Endothelial cell of umbilical vein (primary cell): ENCODE results near the gene TMEM59L. TPM values are rescaled to one million over a fixed set of nuclear protein-coding genes. Genes with fewer than 3 reads are reported as not detected.

Experiments used
- BruUV-seq: library from RNA; stranded (reverse); fragments of 400-500 nt; replicated peaks from 2 replicates; lab custom pipeline; 2021; lab: Mats Ljungman, UMichigan
- CTCF ChIA-PET: fragments of 300-600, 350-600 bp; sonication (Branson Sonifier 250); formaldehyde crosslinking; loops from one replicate; lab custom pipeline; 2021; ENCODE audit warnings: antibody characterized with exemption, inconsistent platforms; lab: Charles Lee
- POLR2A ChIA-PET: fragments of 300-600, 350-600 bp; sonication (Branson Sonifier 250); formaldehyde crosslinking; loops from one replicate; lab custom pipeline; 2021; ENCODE audit warnings: antibody characterized with exemption, inconsistent platforms; lab: Charles Lee
- DNase-seq: peaks from one replicate; pipeline ENCODE4 v3.0.0-alpha.2; 2011; ENCODE audit warnings: low read depth, low spot score
- FAIRE-seq: peaks from 2 replicates; lab custom pipeline; 2011; peaks lifted over from hg19 to GRCh38; lab: Jason Lieb, UNC
- H2AFZ ChIP-seq: 2 replicates; pipeline ENCODE4 v1.6.0; 2012; ENCODE audit warnings: low read depth, low read length, control low read depth, inconsistent platforms
- H3K27ac ChIP-seq: 2 replicates; pipeline ENCODE4 v1.5.1; 2011; ENCODE audit warnings: low read depth, mild to moderate bottlenecking, control low read depth, low read length, moderate library complexity; ENCODE audit not compliant: insufficient read depth
- H3K27me3 ChIP-seq, 2 experiments: 2 replicates each; pipeline versions ENCODE4 v1.6.0 to v1.6.1; 2011; ENCODE audit warnings: low read length in 2 of 2, mixed read lengths in 1 of 2; ENCODE audit not compliant: control insufficient read depth in 2 of 2, insufficient read depth in 2 of 2
- H3K36me3 ChIP-seq, 2 experiments: 2 replicates in 1 of 2; 3 replicates in 1 of 2; pipeline ENCODE4 v1.5.1; 2011; ENCODE audit warnings: low read length in 2 of 2, mild to moderate bottlenecking in 1 of 2, moderate library complexity in 1 of 2; ENCODE audit not compliant: control insufficient read depth in 2 of 2, insufficient read depth in 2 of 2; ENCODE audit errors: extremely low read depth in 1 of 2
- H3K4me1 ChIP-seq: 3 replicates; pipeline ENCODE4 v1.5.1; 2011; ENCODE audit warnings: mild to moderate bottlenecking, low read length; ENCODE audit not compliant: control insufficient read depth, insufficient read depth; ENCODE audit errors: extremely low read depth
- H3K4me2 ChIP-seq: 2 replicates; pipeline ENCODE4 v1.6.1; 2011; ENCODE audit warnings: low read length, control low read depth, mixed read lengths; ENCODE audit not compliant: insufficient read depth
- H3K4me3 ChIP-seq, 3 experiments: fragments of 200-600 bp in 1 of 3; sonication (generic), shearing (Covaris generic) in 1 of 3; replicated peaks in 1 of 3; 2 replicates each; pipeline ENCODE4 v1.5.1; 2011 to 2016; ENCODE audit warnings: control low read depth in 3 of 3, low read length in 3 of 3, mild to moderate bottlenecking in 2 of 3, inconsistent platforms in 1 of 3, low read depth in 1 of 3, moderate library complexity in 1 of 3; ENCODE audit not compliant: insufficient read depth in 1 of 3
- H3K79me2 ChIP-seq: 2 replicates; pipeline ENCODE4 v1.6.0; 2012; ENCODE audit warnings: low read length, inconsistent platforms; ENCODE audit not compliant: control insufficient read depth, insufficient read depth
- H3K9ac ChIP-seq: replicated peaks from 2 replicates; pipeline ENCODE3; 2011; ENCODE audit warnings: low read length, control low read depth; ENCODE audit not compliant: insufficient read depth; ENCODE audit errors: extremely low read depth
- H3K9me1 ChIP-seq: replicated peaks from 3 replicates; pipeline ENCODE4 v1.6.0; 2011; ENCODE audit warnings: mild to moderate bottlenecking, low read length; ENCODE audit not compliant: control insufficient read depth, insufficient read depth; ENCODE audit errors: extremely low read depth
- H3K9me3 ChIP-seq: replicated peaks from 2 replicates; pipeline ENCODE4 v1.5.1; 2012; ENCODE audit warnings: low read length, inconsistent platforms; ENCODE audit not compliant: control insufficient read depth, insufficient read depth
- H4K20me1 ChIP-seq: replicated peaks from 2 replicates; pipeline ENCODE3; 2011; ENCODE audit warnings: mild to moderate bottlenecking, low read length; ENCODE audit not compliant: control insufficient read depth, insufficient read depth; ENCODE audit errors: extremely low read depth
- EZH2 ChIP-seq: IDR thresholded peaks from 2 replicates; pipeline ENCODE4 v1.6.1; 2012; ENCODE audit warnings: borderline replicate concordance, low read depth, mild to moderate bottlenecking, moderate library complexity, low read length, inconsistent platforms; ENCODE audit not compliant: severe bottlenecking
- FOS ChIP-seq: IDR thresholded peaks from 2 replicates; pipeline ENCODE4 v1.6.1; 2011; ENCODE audit warnings: mild to moderate bottlenecking, low read length, moderate library complexity, borderline replicate concordance; ENCODE audit not compliant: insufficient read depth
- GATA2 ChIP-seq: IDR thresholded peaks from 2 replicates; pipeline ENCODE4 v1.7.0; 2011; ENCODE audit warnings: low read depth, mild to moderate bottlenecking, moderate library complexity, mixed read lengths, low read length; ENCODE audit not compliant: insufficient read length, insufficient read depth
- JUN ChIP-seq: IDR thresholded peaks from 2 replicates; pipeline ENCODE4 v1.6.1; 2011; ENCODE audit warnings: borderline replicate concordance, low read depth; ENCODE audit not compliant: insufficient read length, insufficient read depth
- MYC ChIP-seq: IDR thresholded peaks from one replicate; pipeline ENCODE4 v1.6.1; 2011; ENCODE audit warnings: mild to moderate bottlenecking, low read depth, low read length
- POLR2A ChIP-seq: IDR thresholded peaks from 2 replicates; pipeline ENCODE4 v1.6.1; 2012; ENCODE audit warnings: low read depth, mild to moderate bottlenecking, control low read depth, low read length
- POLR2AphosphoS5 ChIP-seq: IDR thresholded peaks from 2 replicates; pipeline ENCODE4 v1.6.1; 2012; ENCODE audit warnings: low read depth, mild to moderate bottlenecking, control low read depth, low read length, moderate library complexity; ENCODE audit not compliant: insufficient read depth
- dilution Hi-C: fragments of 300-500 bp; cut with MboI; formaldehyde crosslinking; loops from one replicate; pipeline ENCODE4 v1.15.0; 2019; ENCODE audit warnings: low sequenced_read_pairs; ENCODE audit not compliant: extremely low pct_ligation_motif_present
- intact Hi-C: fragments of 100-400 bp; cut with micrococcal nuclease; formaldehyde crosslinking; loops from one replicate; pipeline ENCODE4 v1.10.0; 2022
- polyA plus RNA-seq, 4 experiments: library from polyadenylated mRNA; depleted of rRNA in 3 of 4; stranded (reverse) in 3 of 4; unstranded in 1 of 4; fragments of >200 nt; gene quantifications; 2 replicates each; pipeline versions ENCODE4 v1.2.1 to v1.2.3, GENCODE V29; 2011 to 2012; ENCODE audit warnings: missing spikeins in 1 of 4
- total RNA-seq: library from RNA; stranded (reverse); gene quantifications from 2 replicates; pipeline ENCODE4 v1.2.3, GENCODE V29; 2021
- TF ChIP-seq, protein P1 (sequence below), 2 donors: IDR thresholded peaks; 1 replicate in 1 of 2; 2 replicates in 1 of 2; pipeline ENCODE4 v1.5.1; 2011; ENCODE audit warnings: low read length in 2 of 2, mild to moderate bottlenecking in 2 of 2, moderate library complexity in 2 of 2, control low read depth in 1 of 2, inconsistent platforms in 1 of 2, low read depth in 1 of 2; ENCODE audit not compliant: insufficient read depth in 1 of 2; ENCODE audit errors: extremely low read depth in 1 of 2
- TF ChIP-seq, protein P2 (sequence below): IDR thresholded peaks from 2 replicates; pipeline ENCODE4 v1.6.1; 2011; ENCODE audit not compliant: insufficient read depth, insufficient read length

TMEM59L gene
- total and polyA plus RNA-seq, 2 donors (not counting 3 experiments of a cell fraction or from before 2014, with no cell fraction given): 0.43 to 0.97 TPM

DNA sequence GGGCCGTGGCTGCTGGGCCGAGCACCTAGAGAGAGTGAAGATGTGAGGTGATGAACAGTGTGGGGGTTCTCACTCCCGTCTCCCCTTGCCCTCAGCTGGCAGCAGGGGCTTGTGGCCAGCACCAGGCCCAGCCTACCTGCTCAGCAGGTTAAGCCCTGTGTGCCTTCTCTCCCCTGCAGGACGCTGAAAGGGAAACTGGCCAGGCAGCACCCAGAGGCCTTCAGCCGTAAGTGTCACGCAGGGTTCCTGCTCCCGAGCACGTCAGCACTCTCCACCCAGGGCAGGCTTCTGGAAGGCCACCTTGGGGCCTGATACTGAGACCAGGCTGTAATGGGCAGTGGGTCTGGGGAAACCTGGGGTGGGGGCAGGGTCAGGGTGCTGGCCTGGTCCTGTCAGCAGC, 45.7 kb upstream of the TMEM59L start:
- Histone ChIP-seq H3K9ac (no peak overlapping the region), H4K20me1 (no peaks in the 10 kb centered on the region), H3K36me3 (peaks cover 11 to 34% of the 10 kb centered on the region in 2 experiments), H3K4me1 (peaks cover 10% of the 10 kb centered on the region), H3K4me3 (no peak overlapping the region), H2AFZ (no peak overlapping the region), H3K27ac (no peak overlapping the region), H3K4me2 (no peak overlapping the region), H3K27me3 (no peaks in the 10 kb centered on the region), H3K9me3 (no peaks in the 10 kb centered on the region), H3K79me2 (peaks cover 4% of the 10 kb centered on the region), H3K9me1 (no peaks in the 10 kb centered on the region)
- no peak for FAIRE-seq
- BruUV-seq: no TSS peak
- dilution Hi-C loops (no loop called here), intact Hi-C loops (no loop called here)
- CTCF ChIA-PET: no interaction called here
- no peak for DNase-seq
- no peak for TF ChIP-seq POLR2AphosphoS5
- TF ChIP-seq, protein P1, sequence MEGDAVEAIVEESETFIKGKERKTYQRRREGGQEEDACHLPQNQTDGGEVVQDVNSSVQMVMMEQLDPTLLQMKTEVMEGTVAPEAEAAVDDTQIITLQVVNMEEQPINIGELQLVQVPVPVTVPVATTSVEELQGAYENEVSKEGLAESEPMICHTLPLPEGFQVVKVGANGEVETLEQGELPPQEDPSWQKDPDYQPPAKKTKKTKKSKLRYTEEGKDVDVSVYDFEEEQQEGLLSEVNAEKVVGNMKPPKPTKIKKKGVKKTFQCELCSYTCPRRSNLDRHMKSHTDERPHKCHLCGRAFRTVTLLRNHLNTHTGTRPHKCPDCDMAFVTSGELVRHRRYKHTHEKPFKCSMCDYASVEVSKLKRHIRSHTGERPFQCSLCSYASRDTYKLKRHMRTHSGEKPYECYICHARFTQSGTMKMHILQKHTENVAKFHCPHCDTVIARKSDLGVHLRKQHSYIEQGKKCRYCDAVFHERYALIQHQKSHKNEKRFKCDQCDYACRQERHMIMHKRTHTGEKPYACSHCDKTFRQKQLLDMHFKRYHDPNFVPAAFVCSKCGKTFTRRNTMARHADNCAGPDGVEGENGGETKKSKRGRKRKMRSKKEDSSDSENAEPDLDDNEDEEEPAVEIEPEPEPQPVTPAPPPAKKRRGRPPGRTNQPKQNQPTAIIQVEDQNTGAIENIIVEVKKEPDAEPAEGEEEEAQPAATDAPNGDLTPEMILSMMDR (IDR thresholded peaks at IDR 0.05; ENCODE audit: extremely low read depth in 1 of 2, insufficient read depth in 1 of 2, low read depth in 1 of 2, low read length in 2 of 2): no peak
- no peak for TF ChIP-seq JUN
- no peak for TF ChIP-seq MYC
- TF ChIP-seq EZH2: no peak
- TF ChIP-seq, protein P2, sequence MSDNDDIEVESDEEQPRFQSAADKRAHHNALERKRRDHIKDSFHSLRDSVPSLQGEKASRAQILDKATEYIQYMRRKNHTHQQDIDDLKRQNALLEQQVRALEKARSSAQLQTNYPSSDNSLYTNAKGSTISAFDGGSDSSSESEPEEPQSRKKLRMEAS: no peak
- no peak for TF ChIP-seq GATA2
- TF ChIP-seq POLR2A: no peak
- no peak for TF ChIP-seq FOS
- POLR2A ChIA-PET: no interaction called here
